Dendritic cell treated with granulocyte-macrophage colony-stimulating factor and Interleukin-4, amounts not matched to agents 40 ng/mL and 50 ng/mL, for 4 days (primary cell): Measurements from ENCODE around the gene UBE2D3.
A peak's percentile ranks its signal among the peaks of the same experiment; 100 is the strongest.
"Not testable (repeated sequence)": the region's sequence is repeated elsewhere in the genome, so short reads cannot be mapped to it uniquely, and the experiment has no call there.

Experiments used
- H3K27ac Mint-ChIP-seq: one replicate; pipeline ENCODE4 v1.8.0; 2022; ENCODE audit warnings: mild to moderate bottlenecking, mixed read lengths
- H3K27me3 Mint-ChIP-seq: one replicate; pipeline ENCODE4 v1.8.0; 2022; ENCODE audit warnings: mild to moderate bottlenecking, mixed read lengths
- H3K36me3 Mint-ChIP-seq: one replicate; pipeline ENCODE4 v1.8.0; 2022; ENCODE audit warnings: low read depth, mixed read lengths
- H3K4me1 Mint-ChIP-seq: one replicate; pipeline ENCODE4 v1.8.0; 2022; ENCODE audit warnings: low read depth, mixed read lengths
- H3K4me3 Mint-ChIP-seq: one replicate; pipeline ENCODE4 v1.8.0; 2022; ENCODE audit warnings: mild to moderate bottlenecking, moderate library complexity, mixed read lengths
- H3K9me3 Mint-ChIP-seq: one replicate; pipeline ENCODE4 v1.8.0; 2022; ENCODE audit warnings: mixed read lengths
- intact Hi-C: fragments of 100-400 bp; cut with micrococcal nuclease; formaldehyde crosslinking; loops from one replicate; pipeline ENCODE4 v1.15.0; 2022

UBE2D3 gene

DNA sequence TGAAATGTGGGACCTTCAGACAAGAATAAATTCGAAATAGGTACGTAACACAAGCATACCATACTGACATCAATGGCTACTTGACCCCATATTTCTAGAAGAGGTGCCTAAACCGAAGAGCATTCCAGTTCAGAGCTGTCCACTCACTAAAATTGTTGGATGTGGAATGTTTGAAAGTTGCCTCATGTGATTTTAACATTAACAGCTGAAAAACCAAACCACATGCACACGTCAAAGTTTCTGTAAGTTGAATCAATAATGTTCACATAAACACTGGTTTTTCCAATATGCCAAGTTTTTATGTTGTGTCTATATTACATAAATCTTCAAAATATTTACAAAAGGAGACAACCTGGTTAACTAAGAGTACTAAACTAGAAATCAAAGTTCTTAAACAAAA lies 3.5 kb downstream of the UBE2D3 start:
- peak overlapping the region; percentile 6 for H3K4me3 Mint-ChIP-seq
- intact Hi-C loops, result no loop called here
- H3K27ac Mint-ChIP-seq, result no peak overlapping the region

DNA sequence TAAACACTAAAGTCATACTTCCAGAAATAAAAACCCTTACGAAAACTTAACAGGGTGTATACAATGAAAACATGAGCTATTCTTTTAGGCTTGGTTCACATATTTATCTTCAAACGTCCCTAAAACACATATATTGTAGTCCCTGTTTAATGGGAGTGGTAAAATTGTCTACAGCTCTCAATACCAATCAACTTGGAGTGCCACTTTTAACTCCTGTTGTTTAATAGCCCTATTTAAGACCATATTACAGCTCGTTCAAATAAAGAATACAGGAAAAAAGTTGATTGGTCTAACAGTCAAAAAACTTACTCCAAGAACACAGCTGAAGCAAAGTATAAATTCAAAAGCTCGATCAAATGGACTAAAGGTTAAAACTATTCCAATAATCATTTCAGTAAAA lies 3.9 kb downstream of the UBE2D3 start:
- H3K27me3 Mint-ChIP-seq, result no peaks in the 10 kb centered on the region
- H3K27ac Mint-ChIP-seq, result no peak overlapping the region
- no peaks in the 10 kb centered on the region for H3K9me3 Mint-ChIP-seq
- H3K4me1 Mint-ChIP-seq, result peaks cover 34% of the 10 kb centered on the region
- H3K36me3 Mint-ChIP-seq, result peaks cover 31% of the 10 kb centered on the region
- no peak overlapping the region for H3K4me3 Mint-ChIP-seq
- intact Hi-C loops, result no loop called here

More for the DNA sequence above, 3.5 kb downstream of the UBE2D3 start:
- Mint-ChIP-seq H3K9me3 (no peaks in the 10 kb centered on the region), H3K27me3 (no peaks in the 10 kb centered on the region), H3K4me1 (peaks cover 33% of the 10 kb centered on the region), H3K36me3 (peaks cover 27% of the 10 kb centered on the region)

- Mint-ChIP-seq H3K36me3 (peaks cover 58% of the 10 kb centered on the region), H3K27ac (peak overlapping the region; percentile 30), H3K27me3 (no peaks in the 10 kb centered on the region), H3K9me3 (no peaks in the 10 kb centered on the region), H3K4me1 (peaks cover 61% of the 10 kb centered on the region), H3K4me3 (peak overlapping the region; percentile 27)
- intact Hi-C loops, result no loop called here
Measured at GRCh38 chr4:102819588-102820365, 7.6 kb downstream of the UBE2D3 start.

GRCh38 chr4:102819100-102819499 lies 8.3 kb downstream of the UBE2D3 start:
- H3K27ac Mint-ChIP-seq, H3K4me3 Mint-ChIP-seq, H3K9me3 Mint-ChIP-seq, H3K27me3 Mint-ChIP-seq, intact Hi-C loops: not testable (repeated sequence)
- H3K4me1 Mint-ChIP-seq, result peaks cover 61% of the 10 kb centered on the region
- H3K36me3 Mint-ChIP-seq, result peaks cover 65% of the 10 kb centered on the region

DNA sequence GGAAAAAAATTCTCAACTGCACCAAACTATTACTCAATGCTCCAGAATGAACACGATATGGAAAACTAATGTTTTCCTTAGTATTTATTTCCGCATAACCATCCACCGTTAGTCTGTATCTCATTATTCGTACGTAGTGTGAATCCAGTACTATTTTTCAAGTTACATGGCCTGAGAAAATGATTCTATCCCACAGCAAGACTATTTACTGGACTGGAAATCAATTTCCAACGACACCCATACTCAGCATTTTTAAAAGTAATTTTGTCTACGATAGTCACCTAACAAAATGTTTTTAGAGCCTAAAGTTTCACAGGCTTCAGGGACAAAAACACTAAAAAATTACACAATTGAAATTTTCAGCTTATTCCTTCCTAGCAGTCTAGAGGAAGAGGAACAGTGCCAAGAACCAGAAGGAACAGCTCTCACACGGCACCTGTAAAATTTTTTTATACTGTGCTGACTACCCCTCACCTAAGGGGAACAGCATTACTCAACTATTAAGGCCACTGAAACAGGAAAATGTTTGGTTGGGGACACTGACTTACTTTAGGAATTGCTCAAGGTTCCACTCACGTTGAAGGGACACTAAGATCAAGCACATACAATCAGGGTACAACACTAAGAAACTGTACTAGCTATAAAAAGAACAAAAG lies 9.6 kb downstream of the UBE2D3 start:
- Mint-ChIP-seq H3K36me3 (peaks cover 65% of the 10 kb centered on the region), H3K4me3 (no peak overlapping the region)
- intact Hi-C loops, result no loop called here

GRCh38 chr4:102817021-102817605 lies 10.2 kb downstream of the UBE2D3 start:
- Mint-ChIP-seq H3K4me3 (no peak overlapping the region), H3K27me3 (no peaks in the 10 kb centered on the region), H3K27ac (no peak overlapping the region), H3K9me3 (no peaks in the 10 kb centered on the region), H3K4me1 (peaks cover 62% of the 10 kb centered on the region), H3K36me3 (peaks cover 64% of the 10 kb centered on the region)
- intact Hi-C loops, result no loop called here

More for the DNA sequence above, 9.6 kb downstream of the UBE2D3 start:
- no peaks in the 10 kb centered on the region for H3K27me3 Mint-ChIP-seq
- no peaks in the 10 kb centered on the region for H3K9me3 Mint-ChIP-seq
- no peak overlapping the region for H3K27ac Mint-ChIP-seq
- H3K4me1 Mint-ChIP-seq, result peaks cover 67% of the 10 kb centered on the region

DNA sequence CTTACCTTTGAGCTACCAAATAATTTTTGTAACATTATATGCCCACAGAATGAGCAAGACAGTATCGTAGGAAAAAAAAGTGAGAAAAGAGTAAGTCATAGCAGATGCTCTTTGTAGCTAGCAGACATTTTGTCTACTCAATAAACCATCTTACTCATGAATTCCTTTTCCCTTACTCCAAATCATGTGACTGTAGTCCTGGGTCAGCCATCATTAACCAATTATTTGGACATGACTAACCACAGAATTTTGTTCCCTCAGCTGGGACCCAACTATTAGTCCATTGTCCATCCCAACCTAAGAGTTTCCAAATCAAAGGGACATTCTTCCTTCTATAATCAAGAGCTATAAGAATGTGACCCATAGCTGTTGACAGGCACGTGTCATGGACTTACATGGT lies 11.4 kb downstream of the UBE2D3 start:
- H3K9me3 Mint-ChIP-seq, result no peaks in the 10 kb centered on the region
- peaks cover 75% of the 10 kb centered on the region for H3K36me3 Mint-ChIP-seq
- peaks cover 73% of the 10 kb centered on the region for H3K4me1 Mint-ChIP-seq
- H3K27ac Mint-ChIP-seq, result no peak overlapping the region
- intact Hi-C loops, result no loop called here
- no peak overlapping the region for H3K4me3 Mint-ChIP-seq
- H3K27me3 Mint-ChIP-seq, result no peaks in the 10 kb centered on the region

DNA sequence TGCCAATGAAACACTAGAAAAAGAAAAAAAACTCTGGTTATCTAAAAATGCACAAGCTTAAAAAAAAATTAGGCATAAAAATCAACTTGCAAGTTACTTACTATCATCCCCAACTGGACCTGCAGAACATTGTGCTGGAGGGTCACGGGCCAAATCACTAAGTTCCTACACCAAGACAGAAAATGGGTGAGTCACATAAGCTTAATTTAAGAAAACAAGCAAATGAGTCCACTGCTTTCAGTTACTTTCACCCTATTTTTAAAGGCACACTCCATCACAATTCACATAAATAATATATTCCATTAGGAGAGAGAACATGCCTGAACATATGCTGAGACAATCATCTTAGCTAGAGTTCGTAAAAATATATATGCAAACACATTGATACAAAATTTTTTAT lies 17.7 kb downstream of the UBE2D3 start:
- intact Hi-C loops, result loop anchor here (5.0 to 10.0 kb wide), 3 partner anchors 47 to 198 kb away; partner anchors contain the start of gene MANBA
- peak overlapping the region; percentile 57 for H3K27ac Mint-ChIP-seq
- no peak overlapping the region for H3K4me3 Mint-ChIP-seq
- H3K27me3 Mint-ChIP-seq, result no peaks in the 10 kb centered on the region
- H3K4me1 Mint-ChIP-seq, result peaks cover 48% of the 10 kb centered on the region
- H3K36me3 Mint-ChIP-seq, result peaks cover 84% of the 10 kb centered on the region
- H3K9me3 Mint-ChIP-seq, result no peaks in the 10 kb centered on the region

GRCh38 chr4:102809190-102809589 lies 18.2 kb downstream of the UBE2D3 start:
- intact Hi-C loops, result loop anchor here (5.0 to 10.0 kb wide), 3 partner anchors 47 to 198 kb away; partner anchors contain the start of gene MANBA
- H3K27me3 Mint-ChIP-seq, result no peaks in the 10 kb centered on the region
- H3K27ac Mint-ChIP-seq, result no peak overlapping the region
- peaks cover 84% of the 10 kb centered on the region for H3K36me3 Mint-ChIP-seq
- H3K9me3 Mint-ChIP-seq, result no peaks in the 10 kb centered on the region
- no peak overlapping the region for H3K4me3 Mint-ChIP-seq
- H3K4me1 Mint-ChIP-seq, result peaks cover 48% of the 10 kb centered on the region

DNA sequence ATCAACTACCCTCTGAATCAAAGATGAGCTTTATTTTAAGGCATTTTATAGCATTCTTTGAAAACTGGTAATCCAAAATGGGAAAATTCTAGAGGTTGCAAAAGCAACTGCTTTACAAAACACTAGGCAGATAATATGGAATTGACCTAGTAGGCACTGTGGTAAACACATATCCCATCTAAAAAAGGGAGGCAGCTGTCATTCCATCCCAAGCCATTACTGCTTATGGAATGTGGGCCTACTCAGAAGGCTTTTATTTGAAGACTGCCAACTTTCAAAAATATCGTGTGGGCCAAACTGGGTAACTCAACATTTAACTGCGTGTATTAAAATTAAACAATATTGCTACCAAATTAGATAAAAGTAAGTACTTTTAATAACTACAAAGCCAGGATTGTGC lies 19.3 kb downstream of the UBE2D3 start:
- intact Hi-C loops, result loop anchor here (5.0 to 10.0 kb wide), 3 partner anchors 46 to 199 kb away; partner anchors contain the start of gene MANBA
- Mint-ChIP-seq H3K27ac (no peak overlapping the region), H3K27me3 (no peaks in the 10 kb centered on the region), H3K36me3 (peaks cover 84% of the 10 kb centered on the region), H3K9me3 (no peaks in the 10 kb centered on the region), H3K4me1 (peaks cover 43% of the 10 kb centered on the region), H3K4me3 (no peak overlapping the region)

GRCh38 chr4:102807345-102807744 lies 20.0 kb downstream of the UBE2D3 start:
- Mint-ChIP-seq H3K27me3 (no peaks in the 10 kb centered on the region), H3K36me3 (peaks cover 87% of the 10 kb centered on the region), H3K4me3 (no peak overlapping the region), H3K9me3 (no peaks in the 10 kb centered on the region), H3K4me1 (peaks cover 47% of the 10 kb centered on the region), H3K27ac (no peak overlapping the region)
- intact Hi-C loops, result loop anchor here (5.0 to 10.0 kb wide), 3 partner anchors 45 to 200 kb away; partner anchors contain the start of gene MANBA

DNA sequence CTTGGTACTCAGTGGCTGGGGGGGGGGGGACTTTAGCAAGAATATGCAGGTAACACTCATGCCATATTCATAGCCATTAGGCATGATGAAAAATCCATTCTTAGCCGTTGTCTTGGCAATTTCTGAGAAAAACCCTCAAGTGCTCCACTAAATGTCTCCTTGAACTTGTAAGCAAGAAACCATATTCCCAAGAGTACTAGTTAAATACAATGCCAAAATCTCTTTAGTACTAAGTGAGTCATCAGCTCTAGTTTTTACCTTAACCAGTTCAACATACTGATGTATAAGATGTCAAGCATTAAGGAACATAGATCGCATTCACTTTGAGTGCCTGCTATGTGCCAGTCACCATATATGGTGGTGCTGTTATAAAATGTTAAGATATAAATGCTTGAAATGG lies 27.5 kb downstream of the UBE2D3 start:
- no peak overlapping the region for H3K4me3 Mint-ChIP-seq
- peaks cover 87% of the 10 kb centered on the region for H3K36me3 Mint-ChIP-seq
- intact Hi-C loops, result loop anchor here (5.0 to 10.0 kb wide), 2 partner anchors 58 to 145 kb away; no protein-coding TSS in a partner anchor
- H3K27ac Mint-ChIP-seq, result no peak overlapping the region
- peaks cover 13% of the 10 kb centered on the region for H3K4me1 Mint-ChIP-seq
- no peaks in the 10 kb centered on the region for H3K9me3 Mint-ChIP-seq
- no peaks in the 10 kb centered on the region for H3K27me3 Mint-ChIP-seq

- Mint-ChIP-seq H3K27me3 (no peaks in the 10 kb centered on the region), H3K4me3 (no peak overlapping the region), H3K36me3 (peaks cover 72% of the 10 kb centered on the region), H3K27ac (no peak overlapping the region), H3K9me3 (no peaks in the 10 kb centered on the region), H3K4me1 (peaks cover 23% of the 10 kb centered on the region)
- intact Hi-C loops, result no loop called here
Measured at GRCh38 chr4:102794999-102795398, 32.4 kb downstream of the UBE2D3 start.

- Mint-ChIP-seq H3K9me3 (no peaks in the 10 kb centered on the region), H3K27ac (no peak overlapping the region), H3K36me3 (peaks cover 50% of the 10 kb centered on the region), H3K4me3 (no peak overlapping the region), H3K4me1 (peaks cover 22% of the 10 kb centered on the region), H3K27me3 (no peaks in the 10 kb centered on the region)
- intact Hi-C loops, result no loop called here
Measured at GRCh38 chr4:102792361-102792936, 34.9 kb downstream of the UBE2D3 start.
